Fibroblast of skin of left biceps (primary cell): ENCODE data around the gene CDCP2.
A peak's percentile ranks its signal among the peaks of the same experiment; 100 is the strongest.
"Not testable (repeated sequence)": the region's sequence is repeated elsewhere in the genome, so short reads cannot be mapped to it uniquely, and the experiment has no call there.

ENCODE experiments used
- DNase-seq, 2 experiments: peaks; one replicate each; pipeline ENCODE4 v3.0.0-alpha.2; 2013; ENCODE audit warnings: low read depth in 2 of 2

Gene CDCP2

GRCh38 chr1:54168206-54168965 lies 15.6 kb upstream of the CDCP2 start:
- DNase-seq: no peak

DNA sequence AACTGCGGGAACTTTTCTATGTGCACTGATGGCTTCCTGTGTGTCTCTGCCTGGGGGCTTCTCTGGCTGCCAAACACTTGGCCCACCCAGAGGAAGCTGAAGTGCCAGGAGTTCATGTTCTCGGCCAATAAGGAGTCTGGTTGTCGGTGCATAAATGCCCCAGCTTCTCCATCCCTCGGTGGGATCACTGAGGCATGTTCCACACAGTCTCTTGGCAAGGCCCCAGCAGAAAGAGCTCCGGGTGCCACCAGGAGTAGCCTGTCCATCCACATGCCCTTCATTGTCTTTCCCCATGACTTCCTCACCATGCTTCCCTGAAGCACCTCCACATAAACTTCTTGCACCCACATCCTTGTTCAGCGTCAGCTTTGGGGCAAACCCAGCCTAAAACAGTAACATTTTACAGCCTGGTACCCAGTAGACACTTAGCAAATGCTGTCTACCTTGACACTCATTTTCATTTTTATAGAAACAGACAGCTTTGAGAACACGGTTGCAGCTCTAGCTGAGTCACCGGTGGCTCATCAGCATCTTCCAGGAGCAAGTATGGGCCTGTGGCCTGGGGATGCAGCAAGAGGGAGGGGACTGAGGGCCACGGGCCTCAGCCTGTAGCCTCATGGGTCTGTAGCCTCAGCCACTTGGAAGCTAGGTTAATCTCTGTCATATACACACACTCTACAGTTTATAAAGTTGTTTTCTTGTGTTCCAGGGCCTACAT lies 14.8 kb upstream of the CDCP2 start:
- peak in 1 of 2 experiments; percentile 4 for DNase-seq

DNA sequence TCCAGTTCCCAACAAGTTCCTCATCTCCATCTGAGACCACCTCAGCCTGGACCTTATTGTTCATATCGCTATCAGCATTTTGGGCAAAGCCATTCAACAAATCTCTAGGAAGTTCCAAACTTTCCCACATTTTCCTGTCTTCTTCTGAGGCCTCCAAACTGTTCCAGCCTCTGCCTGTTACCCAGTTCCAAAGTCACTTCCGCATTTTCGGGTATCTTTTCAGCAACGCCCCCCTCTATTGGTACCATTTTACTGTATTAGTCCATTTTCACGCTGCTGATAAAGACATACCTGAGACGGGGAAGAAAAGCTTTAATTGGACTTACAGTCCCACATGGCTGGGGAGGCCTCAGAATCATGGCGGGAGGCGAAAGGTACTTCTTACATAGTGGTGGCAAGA lies 13.6 kb upstream of the CDCP2 start:
- not testable (repeated sequence) for DNase-seq

GRCh38 chr1:54165146-54165545 lies 12.3 kb upstream of the CDCP2 start:
- DNase-seq: no peak

DNA sequence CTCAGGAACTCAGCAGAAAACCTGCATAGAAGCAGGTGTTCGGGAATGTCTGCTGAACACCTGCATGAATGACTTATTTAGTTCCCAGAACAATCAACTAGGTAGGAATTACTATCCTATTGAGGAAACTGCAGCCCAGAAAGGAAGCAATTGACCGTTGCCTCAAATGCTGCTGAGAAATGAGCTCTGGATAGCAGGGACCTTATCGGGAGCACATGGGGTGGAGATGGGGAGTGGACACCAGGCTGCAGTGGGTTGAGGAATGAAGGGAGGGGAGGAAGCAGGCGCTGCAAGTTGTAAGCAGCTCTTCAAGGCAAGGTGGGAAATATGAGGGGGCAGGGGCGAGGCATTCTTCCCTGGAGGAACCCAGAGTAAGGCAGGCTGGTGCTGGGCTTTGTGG lies 10.8 kb upstream of the CDCP2 start:
- no peak for DNase-seq

GRCh38 chr1:54163051-54163450 lies 10.3 kb upstream of the CDCP2 start:
- DNase-seq: no peak

GRCh38 chr1:54161495-54162168 lies 8.8 kb upstream of the CDCP2 start:
- DNase-seq: no peak

- DNase-seq: no peak
Observed at GRCh38 chr1:54160351-54160750, 7.6 kb upstream of the CDCP2 start.

- no peak for DNase-seq
Observed at GRCh38 chr1:54159733-54160316, 7.0 kb upstream of the CDCP2 start.

DNA sequence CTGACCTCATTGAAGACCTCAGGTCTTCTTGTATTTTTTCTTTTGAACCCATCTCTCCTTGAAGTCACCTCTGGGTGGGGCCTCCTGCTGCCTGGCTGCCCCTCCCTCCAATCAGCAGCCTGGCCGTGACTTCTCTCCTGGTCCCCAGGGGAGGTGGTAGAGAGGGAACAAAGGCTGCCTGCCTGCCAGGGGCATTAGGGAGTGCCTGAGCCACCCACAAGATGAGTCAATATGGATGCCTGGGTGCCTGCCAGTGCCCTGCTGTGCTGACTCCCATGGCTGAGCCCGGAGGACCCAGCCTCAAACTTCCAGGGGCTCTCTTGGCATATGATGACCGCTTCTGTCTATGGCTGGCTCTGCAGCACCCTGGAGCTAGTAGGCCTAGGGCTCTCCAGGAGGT lies 5.3 kb upstream of the CDCP2 start:
- no peak for DNase-seq

- no peak for DNase-seq
Observed at GRCh38 chr1:54157401-54157800, 4.6 kb upstream of the CDCP2 start.

DNA sequence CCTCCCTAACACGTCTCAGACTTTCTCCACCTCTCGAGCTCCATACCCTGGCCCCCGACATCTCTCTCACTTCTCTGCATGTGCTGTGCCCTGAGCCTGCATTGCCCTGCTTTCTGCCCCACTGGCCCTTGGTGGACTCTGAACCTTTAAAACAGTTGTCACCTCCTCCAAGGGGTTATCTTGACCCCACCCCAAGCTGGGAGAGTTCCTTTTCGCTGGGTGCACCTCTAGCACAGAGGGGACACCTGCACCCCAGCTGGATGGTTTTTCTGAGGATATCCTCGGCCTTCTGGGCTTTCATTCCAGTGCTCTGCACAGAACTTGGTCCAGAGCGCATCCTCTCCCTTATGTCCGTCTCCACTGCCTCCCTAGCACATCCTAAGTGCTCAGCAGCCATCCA lies 4.2 kb upstream of the CDCP2 start:
- no peak for DNase-seq

GRCh38 chr1:54156201-54156600 lies 3.4 kb upstream of the CDCP2 start:
- no peak for DNase-seq

GRCh38 chr1:54153535-54154439 lies 987 bp upstream of the CDCP2 start:
- peak; percentile 42 to 49 for DNase-seq

GRCh38 chr1:54151013-54151412 lies 1.8 kb downstream of the CDCP2 start:
- no peak for DNase-seq

- no peak for DNase-seq
Observed at GRCh38 chr1:54149734-54150133, 3.1 kb downstream of the CDCP2 start.

DNA sequence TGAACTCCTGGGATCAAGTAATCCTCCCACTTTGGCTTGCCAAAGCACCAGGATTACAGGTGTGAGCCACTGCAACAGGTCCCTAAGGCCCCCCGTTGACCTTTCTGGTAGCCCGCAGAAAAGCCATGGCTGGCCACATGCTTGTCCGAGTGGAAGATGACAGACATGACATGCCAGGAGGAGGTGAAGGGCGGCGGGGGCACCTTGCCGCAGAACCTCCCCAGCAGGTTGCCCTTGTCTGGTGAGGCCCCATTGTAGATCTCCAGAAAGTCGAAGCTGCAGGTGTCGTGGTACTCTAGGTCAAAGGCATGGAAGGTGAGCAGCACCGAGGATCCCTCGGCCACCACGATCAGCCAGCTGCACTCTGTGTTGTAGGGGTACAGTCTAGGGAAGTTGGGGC lies 8.4 kb downstream of the CDCP2 start:
- no peak for DNase-seq

GRCh38 chr1:54142146-54142900 lies 10.5 kb downstream of the CDCP2 start:
- DNase-seq: no peak

GRCh38 chr1:54139711-54140110 lies 13.1 kb downstream of the CDCP2 start:
- DNase-seq: no peak

DNA sequence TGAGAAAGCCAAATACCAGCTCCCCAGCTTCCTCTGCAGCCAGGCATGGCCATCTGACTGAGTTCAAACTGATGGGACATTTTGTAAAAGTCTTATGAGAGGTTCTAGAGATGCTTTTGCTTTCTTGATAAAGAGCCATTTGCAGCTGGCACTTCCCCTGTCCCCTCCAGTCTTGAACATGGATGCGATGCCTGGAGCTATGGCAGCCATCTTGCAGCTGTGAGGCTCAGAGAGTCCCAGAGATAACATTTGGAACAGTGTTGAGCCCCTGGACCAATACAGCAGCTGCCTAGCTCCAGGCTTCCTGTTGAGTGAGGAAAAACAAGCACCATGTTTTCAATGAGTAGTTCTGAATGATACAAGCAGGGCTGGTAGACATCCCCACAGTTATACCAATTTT lies 13.8 kb downstream of the CDCP2 start:
- DNase-seq: no peak
